ENCODE measurements around the gene MAGEC2. TPM values are rescaled to one million over a fixed set of nuclear protein-coding genes. Genes with fewer than 3 reads are reported as not detected.

Gene MAGEC2
- polyA plus RNA-seq, 1 donor (not counting 4 experiments of a cell fraction or from before 2014, with no cell fraction given) = not detected

DNA sequence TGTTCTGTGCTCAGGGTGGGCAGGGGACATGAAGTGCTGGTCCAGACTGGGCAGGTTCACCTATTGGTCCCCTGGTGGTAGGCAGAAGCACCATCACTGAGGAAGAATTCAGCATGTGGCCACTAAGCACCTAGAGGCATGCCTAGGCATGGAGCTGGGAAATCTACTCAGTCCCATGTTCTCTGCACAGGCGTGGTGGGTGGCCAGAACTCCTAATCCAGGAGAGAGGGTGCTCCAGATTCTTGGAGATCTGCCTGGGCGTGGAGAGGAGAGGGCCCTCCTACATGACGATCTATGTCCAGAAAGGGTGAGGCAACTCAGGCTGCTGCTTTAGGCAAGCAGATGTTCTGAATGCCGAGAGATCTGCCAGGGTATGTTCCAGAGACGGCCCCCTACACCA is 44.6 kb upstream of the MAGEC2 start:
- no peaks in the 10 kb centered on the region for H4K20me1 ChIP-seq (ENCODE audit: control insufficient read depth, extremely low read depth, insufficient read depth, low read length)
- H3K9me3 ChIP-seq (ENCODE audit: control insufficient read depth, low read depth, low read length) = peaks cover 3% of the 10 kb centered on the region
- no peaks in the 10 kb centered on the region for H3K9me1 ChIP-seq (ENCODE audit: control insufficient read depth, extremely low read depth, insufficient read depth, low read length)
- peak overlapping the region; percentile 65 for H3K9ac ChIP-seq (ENCODE audit: control insufficient read depth, extremely low read depth, insufficient read depth, low read length)
- H2AFZ ChIP-seq (ENCODE audit: control insufficient read depth, low read length) = peak overlapping the region; percentile 68
- TF ChIP-seq EZH2 (IDR thresholded peaks at IDR 0.05; ENCODE audit: low read length) = no peak
- TF ChIP-seq, protein P1, sequence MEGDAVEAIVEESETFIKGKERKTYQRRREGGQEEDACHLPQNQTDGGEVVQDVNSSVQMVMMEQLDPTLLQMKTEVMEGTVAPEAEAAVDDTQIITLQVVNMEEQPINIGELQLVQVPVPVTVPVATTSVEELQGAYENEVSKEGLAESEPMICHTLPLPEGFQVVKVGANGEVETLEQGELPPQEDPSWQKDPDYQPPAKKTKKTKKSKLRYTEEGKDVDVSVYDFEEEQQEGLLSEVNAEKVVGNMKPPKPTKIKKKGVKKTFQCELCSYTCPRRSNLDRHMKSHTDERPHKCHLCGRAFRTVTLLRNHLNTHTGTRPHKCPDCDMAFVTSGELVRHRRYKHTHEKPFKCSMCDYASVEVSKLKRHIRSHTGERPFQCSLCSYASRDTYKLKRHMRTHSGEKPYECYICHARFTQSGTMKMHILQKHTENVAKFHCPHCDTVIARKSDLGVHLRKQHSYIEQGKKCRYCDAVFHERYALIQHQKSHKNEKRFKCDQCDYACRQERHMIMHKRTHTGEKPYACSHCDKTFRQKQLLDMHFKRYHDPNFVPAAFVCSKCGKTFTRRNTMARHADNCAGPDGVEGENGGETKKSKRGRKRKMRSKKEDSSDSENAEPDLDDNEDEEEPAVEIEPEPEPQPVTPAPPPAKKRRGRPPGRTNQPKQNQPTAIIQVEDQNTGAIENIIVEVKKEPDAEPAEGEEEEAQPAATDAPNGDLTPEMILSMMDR (optimal IDR thresholded peaks at IDR 0.05 in 1 of 3, IDR thresholded peaks at IDR 0.05 in 1 of 3, conservative IDR thresholded peaks at IDR 0.05 in 1 of 3; ENCODE audit: extremely low read depth in 1 of 3, insufficient read depth in 2 of 3, low read length in 3 of 3) = peak in 2 of 3 experiments; percentile 45 to 47
- H3K4me1 ChIP-seq (ENCODE audit: control insufficient read depth, extremely low read depth, insufficient read depth, low read length) = peaks cover 20% of the 10 kb centered on the region
- H3K79me2 ChIP-seq (ENCODE audit: control insufficient read depth, insufficient read depth, low read length) = no peaks in the 10 kb centered on the region
- H3K4me3 ChIP-seq (ENCODE audit: control insufficient read depth in 2 of 3, extremely low read depth in 1 of 3, insufficient read depth in 2 of 3, low read depth in 1 of 3, low read length in 3 of 3) = peak overlapping the region; percentile 15 to 55 (median 28)
- peak; percentile 69 for DNase-seq (ENCODE audit: low read depth, low spot score)
- dilution Hi-C loops (cut with MboI; ENCODE audit: extremely low pct_ligation_motif_present, low sequenced_read_pairs) = no loop called here
- H3K27me3 ChIP-seq (ENCODE audit: control insufficient read depth, extremely low read depth, insufficient read depth, low read length) = no peaks in the 10 kb centered on the region
- no peaks in the 10 kb centered on the region for H3K36me3 ChIP-seq (ENCODE audit: control insufficient read depth in 2 of 2, extremely low read depth in 1 of 2, insufficient read depth in 2 of 2, low read length in 2 of 2)
- peak overlapping the region; percentile 56 for H3K4me2 ChIP-seq (ENCODE audit: control insufficient read depth, extremely low read depth, insufficient read depth, low read depth, low read length)
- H3K27ac ChIP-seq (ENCODE audit: control insufficient read depth, insufficient read depth, low read length) = peak overlapping the region; percentile 86
- peak; percentile 74 for FAIRE-seq

DNA sequence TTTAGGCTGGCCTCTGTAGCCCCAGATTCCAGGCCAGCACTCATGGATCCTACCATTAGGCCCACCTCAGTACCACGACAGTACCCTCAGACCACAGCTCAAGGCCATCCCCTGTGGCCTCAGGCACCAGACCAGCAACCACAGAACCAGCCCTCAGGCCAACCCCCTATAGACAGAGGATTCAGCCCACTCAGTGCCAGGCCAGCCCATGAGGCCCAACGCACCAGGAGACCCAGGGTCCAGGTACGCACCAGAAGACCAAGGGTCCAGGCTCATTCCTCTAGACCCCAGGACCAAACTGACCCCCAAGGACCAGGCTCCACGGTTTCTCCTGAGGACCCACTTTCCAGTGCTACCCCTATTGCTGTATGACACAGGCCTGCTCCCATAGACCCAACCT is 39.5 kb upstream of the MAGEC2 start:
- DNase-seq (ENCODE audit: low read depth, low spot score) (no peak), FAIRE-seq (no peak)
- Histone ChIP-seq H3K9me1 (ENCODE audit: control insufficient read depth, extremely low read depth, insufficient read depth, low read length) (no peaks in the 10 kb centered on the region), H3K4me1 (ENCODE audit: control insufficient read depth, extremely low read depth, insufficient read depth, low read length) (peaks cover 5% of the 10 kb centered on the region), H3K4me3 (ENCODE audit: control insufficient read depth in 2 of 3, extremely low read depth in 1 of 3, insufficient read depth in 2 of 3, low read depth in 1 of 3, low read length in 3 of 3) (no peak overlapping the region), H3K9ac (ENCODE audit: control insufficient read depth, extremely low read depth, insufficient read depth, low read length) (no peak overlapping the region), H3K9me3 (ENCODE audit: control insufficient read depth, low read depth, low read length) (no peaks in the 10 kb centered on the region), H2AFZ (ENCODE audit: control insufficient read depth, low read length) (no peak overlapping the region), H3K79me2 (ENCODE audit: control insufficient read depth, insufficient read depth, low read length) (no peaks in the 10 kb centered on the region), H3K36me3 (ENCODE audit: control insufficient read depth in 2 of 2, extremely low read depth in 1 of 2, insufficient read depth in 2 of 2, low read length in 2 of 2) (no peaks in the 10 kb centered on the region), H4K20me1 (ENCODE audit: control insufficient read depth, extremely low read depth, insufficient read depth, low read length) (no peaks in the 10 kb centered on the region), H3K27me3 (ENCODE audit: control insufficient read depth, extremely low read depth, insufficient read depth, low read length) (no peaks in the 10 kb centered on the region), H3K4me2 (ENCODE audit: control insufficient read depth, extremely low read depth, insufficient read depth, low read depth, low read length) (no peak overlapping the region), H3K27ac (ENCODE audit: control insufficient read depth, insufficient read depth, low read length) (no peak overlapping the region)
- TF ChIP-seq, protein P1 (optimal IDR thresholded peaks at IDR 0.05 in 1 of 3, IDR thresholded peaks at IDR 0.05 in 1 of 3, conservative IDR thresholded peaks at IDR 0.05 in 1 of 3; ENCODE audit: extremely low read depth in 1 of 3, insufficient read depth in 2 of 3, low read length in 3 of 3) = no peak
- TF ChIP-seq EZH2 (IDR thresholded peaks at IDR 0.05; ENCODE audit: low read length) = no peak
- dilution Hi-C loops (cut with MboI; ENCODE audit: extremely low pct_ligation_motif_present, low sequenced_read_pairs) = no loop called here

Measured in keratinocyte (primary cell).